Uterus (tissue), 2 donors: ENCODE data around the gene ITSN1.
"Not testable (repeated sequence)": the region's sequence is repeated elsewhere in the genome, so short reads cannot be mapped to it uniquely, and the experiment has no call there.

Source experiments
- CTCF ChIP-seq, 4 experiments: fragments of 200-600 bp in 2 of 4; fragments of 450-650 bp in 2 of 4; sonication (generic) in 2 of 4; IDR thresholded peaks; one replicate each; pipeline ENCODE4 v1.5.1; 2016 to 2019; ENCODE audit warnings: antibody characterized with exemption in 4 of 4, mild to moderate bottlenecking in 2 of 4, moderate library complexity in 1 of 4
- POLR2A ChIP-seq, 2 donors: fragments of 450-650 bp; IDR thresholded peaks; one replicate each; pipeline ENCODE4 v1.6.1; 2016; ENCODE audit warnings: antibody characterized with exemption in 2 of 2, mild to moderate bottlenecking in 1 of 2, moderate library complexity in 1 of 2

DNA sequence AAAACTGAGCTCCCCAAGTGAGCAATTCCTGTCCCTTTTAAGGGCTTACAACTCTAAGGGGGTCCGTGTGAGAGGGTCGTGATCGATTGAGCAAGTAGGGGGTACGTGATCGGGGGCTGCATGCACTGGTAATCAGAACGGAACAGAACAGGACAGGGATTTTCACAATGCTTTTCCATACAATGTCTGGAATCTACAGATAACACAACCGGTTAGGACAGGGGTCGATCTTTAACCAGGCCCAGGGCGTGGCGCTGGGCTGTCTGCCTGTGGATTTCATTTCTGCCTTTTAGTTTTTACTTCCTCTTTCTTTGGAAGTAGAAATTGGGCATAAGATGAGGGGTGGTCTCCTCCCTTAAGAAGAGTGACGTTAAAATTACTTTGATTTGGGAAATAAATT lies 24.7 kb upstream of the ITSN1 start:
- TF ChIP-seq CTCF, POLR2A (IDR thresholded peaks at IDR 0.05): not testable (repeated sequence)
